IMR-90 (cell line): ENCODE measurements around the gene ERBB4. TPM values are rescaled to one million over a fixed set of nuclear protein-coding genes. Genes with fewer than 3 reads are reported as not detected.

Experiments used
- ATAC-seq: fragments of 200-7000 bp; cut with Tn5 transposase; 2 replicates; pipeline ENCODE4 v1.9.1; 2020; ENCODE audit warnings: low read depth, mild to moderate bottlenecking, moderate library complexity
- BruUV-seq: library from RNA; stranded (reverse); fragments of 400-500 nt; replicated peaks from 2 replicates; lab custom pipeline; 2021; lab: Mats Ljungman, UMichigan
- CTCF ChIA-PET: fragments of 300-600 bp; formaldehyde crosslinking; extraction: SDS; loops from one replicate; lab custom pipeline; 2021; ENCODE audit warnings: antibody characterized with exemption; lab: Yijun Ruan, JAX
- POLR2A ChIA-PET: fragments of 300-600 bp; sonication (Branson Sonifier 250); formaldehyde crosslinking; loops from one replicate; lab custom pipeline; 2022; ENCODE audit warnings: antibody characterized with exemption; ENCODE audit not compliant: unreplicated experiment; lab: Charles Lee
- DNase-seq: peaks from one replicate; pipeline ENCODE4 v3.0.0; 2013
- H2AFZ ChIP-seq: replicated peaks from 2 replicates; pipeline ENCODE3; 2013; ENCODE audit warnings: low read length, mild to moderate bottlenecking; ENCODE audit not compliant: poor library complexity
- H2AK5ac ChIP-seq: 2 replicates; pipeline ENCODE4 v1.6.1; 2013; ENCODE audit warnings: low read depth, low read length, inconsistent platforms
- H2AK9ac ChIP-seq: replicated peaks from 2 replicates; pipeline ENCODE3; 2013; ENCODE audit warnings: mild to moderate bottlenecking, low read depth, low read length, moderate library complexity; ENCODE audit not compliant: poor library complexity
- H2BK120ac ChIP-seq: 2 replicates; pipeline ENCODE4 v1.6.1; 2013; ENCODE audit warnings: low read depth, low read length, inconsistent platforms
- H2BK15ac ChIP-seq: 3 replicates; pipeline ENCODE4 v1.6.1; 2013; ENCODE audit warnings: low read depth, low read length, inconsistent platforms
- H2BK20ac ChIP-seq: 2 replicates; pipeline ENCODE4 v1.6.1; 2013; ENCODE audit warnings: low read depth, mild to moderate bottlenecking, inconsistent platforms, low read length, moderate library complexity
- H2BK5ac ChIP-seq: 2 replicates; pipeline ENCODE4 v1.6.1; 2013; ENCODE audit warnings: mild to moderate bottlenecking, low read depth, low read length, inconsistent platforms; ENCODE audit not compliant: poor library complexity, severe bottlenecking
- H3K14ac ChIP-seq: replicated peaks from 2 replicates; pipeline ENCODE4 v1.6.1; 2013; ENCODE audit warnings: low read depth, low read length, inconsistent platforms
- H3K18ac ChIP-seq: 2 replicates; pipeline ENCODE4 v1.6.1; 2013; ENCODE audit warnings: low read depth, low read length, control low read depth
- H3K23ac ChIP-seq: 2 replicates; pipeline ENCODE4 v1.6.1; 2013; ENCODE audit warnings: low read depth, low read length, inconsistent platforms
- H3K27ac ChIP-seq: 2 replicates; pipeline ENCODE4 v1.5.1; 2013; ENCODE audit warnings: mild to moderate bottlenecking, control low read depth, low read length; ENCODE audit not compliant: insufficient read depth
- H3K27me3 ChIP-seq: 2 replicates; pipeline ENCODE4 v1.6.1; 2013; ENCODE audit warnings: low read length; ENCODE audit not compliant: control insufficient read depth, insufficient read depth
- H3K36me3 ChIP-seq: 2 replicates; pipeline ENCODE4 v1.6.1; 2013; ENCODE audit warnings: low read length, mixed read lengths; ENCODE audit not compliant: control insufficient read depth, insufficient read depth
- H3K4ac ChIP-seq: 2 replicates; pipeline ENCODE4 v1.6.1; 2013; ENCODE audit warnings: low read depth, low read length, inconsistent platforms
- H3K4me1 ChIP-seq: 2 replicates; pipeline ENCODE4 v1.6.1; 2013; ENCODE audit warnings: low read length, mixed read lengths; ENCODE audit not compliant: control insufficient read depth, insufficient read depth
- H3K4me2 ChIP-seq: 2 replicates; pipeline ENCODE4 v1.6.1; 2013; ENCODE audit warnings: low read depth, mild to moderate bottlenecking, control low read depth, low read length, moderate library complexity
- H3K4me3 ChIP-seq: 2 replicates; pipeline ENCODE4 v1.5.1; 2013; ENCODE audit warnings: low read depth, mild to moderate bottlenecking, control low read depth, low read length, moderate library complexity; ENCODE audit not compliant: insufficient read depth
- H3K56ac ChIP-seq: 2 replicates; pipeline ENCODE4 v1.6.1; 2013; ENCODE audit warnings: low read length, inconsistent platforms; ENCODE audit not compliant: insufficient read depth; ENCODE audit errors: extremely low read depth
- H3K79me1 ChIP-seq, 2 experiments: 2 replicates each; pipeline ENCODE4 v1.6.1; 2013; ENCODE audit warnings: low read length in 2 of 2, inconsistent platforms in 1 of 2, low read depth in 1 of 2
- H3K9ac ChIP-seq: 2 replicates; pipeline ENCODE4 v1.6.1; 2013; ENCODE audit warnings: low read depth, low read length, control low read depth
- H3K9me1 ChIP-seq: 2 replicates; pipeline ENCODE4 v1.6.1; 2013; ENCODE audit warnings: low read length, inconsistent platforms; ENCODE audit not compliant: insufficient read depth
- H3K9me3 ChIP-seq: 2 replicates; pipeline ENCODE4 v1.6.1; 2013; ENCODE audit warnings: low read length; ENCODE audit not compliant: control insufficient read depth, insufficient read depth
- H4K20me1 ChIP-seq: 2 replicates; pipeline ENCODE4 v1.6.1; 2013; ENCODE audit warnings: low read length, inconsistent platforms; ENCODE audit not compliant: insufficient read depth
- H4K5ac ChIP-seq: 2 replicates; pipeline ENCODE4 v1.6.1; 2013; ENCODE audit warnings: mild to moderate bottlenecking, low read depth, low read length, control low read depth
- H4K8ac ChIP-seq, 2 experiments: 2 replicates each; pipeline ENCODE4 v1.6.1; 2013; ENCODE audit warnings: low read depth in 2 of 2, low read length in 2 of 2, control low read depth in 1 of 2, inconsistent platforms in 1 of 2
- H4K91ac ChIP-seq: 2 replicates; pipeline ENCODE4 v1.6.1; 2013; ENCODE audit warnings: low read depth, low read length, inconsistent platforms; ENCODE audit not compliant: insufficient read depth
- CHD1 ChIP-seq: IDR thresholded peaks from 2 replicates; pipeline ENCODE4 v1.6.1; 2012; ENCODE audit warnings: low read depth, low read length, improper control_type of control experiment
- FOS ChIP-seq: fragments of 150-350 bp; IDR thresholded peaks from 2 replicates; pipeline ENCODE4 v1.6.1; 2016; ENCODE audit warnings: low read depth, low read length
- MAFK ChIP-seq: IDR thresholded peaks from 2 replicates; pipeline ENCODE4 v1.6.1; 2012; ENCODE audit warnings: low read depth, low read length, improper control_type of control experiment
- MAZ ChIP-seq: IDR thresholded peaks from 2 replicates; pipeline ENCODE4 v1.6.1; 2012; ENCODE audit warnings: low read depth, mild to moderate bottlenecking, low read length, improper control_type of control experiment, moderate library complexity, borderline replicate concordance
- MXI1 ChIP-seq: IDR thresholded peaks from 2 replicates; pipeline ENCODE4 v1.6.1; 2012; ENCODE audit warnings: low read depth, mild to moderate bottlenecking, low read length, moderate library complexity, borderline replicate concordance
- NFE2L2 ChIP-seq: fragments of 150-350 bp; IDR thresholded peaks from 2 replicates; pipeline ENCODE4 v1.6.1; 2016; ENCODE audit warnings: low read depth, mild to moderate bottlenecking, low read length
- POLR2A ChIP-seq: IDR thresholded peaks from 2 replicates; pipeline ENCODE4 v1.6.1; 2012; ENCODE audit warnings: mild to moderate bottlenecking, low read depth, low read length
- RAD21 ChIP-seq: IDR thresholded peaks from 2 replicates; pipeline ENCODE4 v1.6.1; 2012; ENCODE audit warnings: low read length, improper control_type of control experiment
- RFX5 ChIP-seq: IDR thresholded peaks from 2 replicates; pipeline ENCODE4 v1.8.0; 2012; ENCODE audit warnings: low read depth, mild to moderate bottlenecking, low read length, moderate library complexity
- SMC3 ChIP-seq: fragments of 150-350 bp; IDR thresholded peaks from 2 replicates; pipeline ENCODE4 v1.6.1; 2016; ENCODE audit warnings: low read depth, mild to moderate bottlenecking, antibody characterized with exemption, low read length, moderate library complexity
- WGBS, 2 experiments: methylation state at CpG; one replicate each; pipeline versions ENCODE4 v1.1.5 to v1.1.7; 2013; ENCODE audit warnings: missing lambda C conversion rate in 2 of 2; ENCODE audit not compliant: insufficient read length in 1 of 2; ENCODE audit errors: extremely low coverage in 2 of 2; 5-methylcytosine and 5-hydroxymethylcytosine counted together
- dilution Hi-C: fragments of 300-500 bp; cut with HindIII; formaldehyde crosslinking; loops from one replicate; pipeline ENCODE4 v1.14.3; 2018; ENCODE audit warnings: low sequenced_read_pairs; ENCODE audit not compliant: unreplicated experiment
- in situ Hi-C: fragments of 300-500 bp; cut with MboI; formaldehyde crosslinking; loops from 3 replicates; pipeline ENCODE4 v1.14.3; 2019; ENCODE audit warnings: low sequenced_read_pairs, inconsistent platforms, mixed read lengths
- intact Hi-C: fragments of 100-400 bp; cut with micrococcal nuclease; formaldehyde crosslinking; loops from 2 replicates; pipeline ENCODE4 v1.10.0; 2022
- polyA plus RNA-seq, 3 experiments: library from polyadenylated mRNA; depleted of rRNA; stranded (reverse); fragments of >200 nt; gene quantifications; 2 replicates each; pipeline ENCODE4 v1.2.3, GENCODE V29; 2012; ENCODE audit warnings: low replicate concordance in 1 of 3
- total RNA-seq: library from RNA; depleted of rRNA; stranded (reverse); fragments of >200 nt; gene quantifications from 2 replicates; pipeline ENCODE4 v1.2.3, GENCODE V29; 2012
- TF ChIP-seq, protein P1 (sequence below): fragments of 150-350 bp; IDR thresholded peaks from 2 replicates; pipeline ENCODE4 v1.6.1; 2017; ENCODE audit warnings: mild to moderate bottlenecking, antibody characterized with exemption, low read length, low read depth
- TF ChIP-seq, protein P2 (sequence below): fragments of 150-350 bp; IDR thresholded peaks from 2 replicates; pipeline ENCODE4 v1.6.1; 2016; ENCODE audit warnings: low read depth, mild to moderate bottlenecking, low read length, moderate library complexity, borderline replicate concordance
- TF ChIP-seq, protein P3 (sequence below): conservative IDR thresholded peaks from 2 replicates; pipeline ENCODE4 v1.5.1; 2012; ENCODE audit warnings: mild to moderate bottlenecking, low read depth, low read length, improper control_type of control experiment

ERBB4 gene
- total and polyA plus RNA-seq, 2 of the 4 experiments (the other 2 are of a cell fraction) = not detected

DNA sequence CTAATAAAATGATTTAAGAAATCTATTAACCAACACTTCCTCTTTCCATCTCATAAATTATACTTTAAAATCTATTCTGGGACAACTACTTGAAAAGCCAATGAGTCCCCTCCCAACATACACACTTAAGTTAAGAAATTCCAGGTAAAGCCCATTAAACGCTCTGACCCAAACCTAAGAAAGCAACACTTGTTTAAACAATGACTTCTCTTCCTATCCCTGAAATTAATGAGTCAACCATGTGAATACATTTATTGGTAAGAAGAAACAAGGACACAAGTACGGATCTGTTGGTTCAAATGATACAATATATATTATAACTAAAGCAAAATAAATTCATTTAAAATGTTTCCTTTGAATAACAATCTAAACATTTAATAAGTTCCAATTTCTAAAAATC, 279.4 kb downstream of the ERBB4 start:
- no peak overlapping the region for H2AK9ac ChIP-seq
- no peak for ATAC-seq
- TF ChIP-seq, protein P1, sequence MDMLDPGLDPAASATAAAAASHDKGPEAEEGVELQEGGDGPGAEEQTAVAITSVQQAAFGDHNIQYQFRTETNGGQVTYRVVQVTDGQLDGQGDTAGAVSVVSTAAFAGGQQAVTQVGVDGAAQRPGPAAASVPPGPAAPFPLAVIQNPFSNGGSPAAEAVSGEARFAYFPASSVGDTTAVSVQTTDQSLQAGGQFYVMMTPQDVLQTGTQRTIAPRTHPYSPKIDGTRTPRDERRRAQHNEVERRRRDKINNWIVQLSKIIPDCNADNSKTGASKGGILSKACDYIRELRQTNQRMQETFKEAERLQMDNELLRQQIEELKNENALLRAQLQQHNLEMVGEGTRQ = no peak
- TF ChIP-seq MAFK = no peak
- TF ChIP-seq SMC3 = no peak
- TF ChIP-seq MXI1 = no peak
- TF ChIP-seq POLR2A = no peak
- TF ChIP-seq FOS = no peak
- TF ChIP-seq RAD21 = no peak
- no peak for TF ChIP-seq CHD1
- no peak for TF ChIP-seq NFE2L2
- TF ChIP-seq MAZ = no peak
- TF ChIP-seq, protein P2, sequence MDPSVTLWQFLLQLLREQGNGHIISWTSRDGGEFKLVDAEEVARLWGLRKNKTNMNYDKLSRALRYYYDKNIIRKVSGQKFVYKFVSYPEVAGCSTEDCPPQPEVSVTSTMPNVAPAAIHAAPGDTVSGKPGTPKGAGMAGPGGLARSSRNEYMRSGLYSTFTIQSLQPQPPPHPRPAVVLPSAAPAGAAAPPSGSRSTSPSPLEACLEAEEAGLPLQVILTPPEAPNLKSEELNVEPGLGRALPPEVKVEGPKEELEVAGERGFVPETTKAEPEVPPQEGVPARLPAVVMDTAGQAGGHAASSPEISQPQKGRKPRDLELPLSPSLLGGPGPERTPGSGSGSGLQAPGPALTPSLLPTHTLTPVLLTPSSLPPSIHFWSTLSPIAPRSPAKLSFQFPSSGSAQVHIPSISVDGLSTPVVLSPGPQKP = no peak
- TF ChIP-seq, protein P3, sequence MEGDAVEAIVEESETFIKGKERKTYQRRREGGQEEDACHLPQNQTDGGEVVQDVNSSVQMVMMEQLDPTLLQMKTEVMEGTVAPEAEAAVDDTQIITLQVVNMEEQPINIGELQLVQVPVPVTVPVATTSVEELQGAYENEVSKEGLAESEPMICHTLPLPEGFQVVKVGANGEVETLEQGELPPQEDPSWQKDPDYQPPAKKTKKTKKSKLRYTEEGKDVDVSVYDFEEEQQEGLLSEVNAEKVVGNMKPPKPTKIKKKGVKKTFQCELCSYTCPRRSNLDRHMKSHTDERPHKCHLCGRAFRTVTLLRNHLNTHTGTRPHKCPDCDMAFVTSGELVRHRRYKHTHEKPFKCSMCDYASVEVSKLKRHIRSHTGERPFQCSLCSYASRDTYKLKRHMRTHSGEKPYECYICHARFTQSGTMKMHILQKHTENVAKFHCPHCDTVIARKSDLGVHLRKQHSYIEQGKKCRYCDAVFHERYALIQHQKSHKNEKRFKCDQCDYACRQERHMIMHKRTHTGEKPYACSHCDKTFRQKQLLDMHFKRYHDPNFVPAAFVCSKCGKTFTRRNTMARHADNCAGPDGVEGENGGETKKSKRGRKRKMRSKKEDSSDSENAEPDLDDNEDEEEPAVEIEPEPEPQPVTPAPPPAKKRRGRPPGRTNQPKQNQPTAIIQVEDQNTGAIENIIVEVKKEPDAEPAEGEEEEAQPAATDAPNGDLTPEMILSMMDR = no peak
- no peak for TF ChIP-seq RFX5
- dilution Hi-C loops (no loop called here), intact Hi-C loops (no loop called here), in situ Hi-C loops (no loop called here)
- no peak overlapping the region for H4K5ac ChIP-seq
- no peak overlapping the region for H3K56ac ChIP-seq
- no peak overlapping the region for H2BK20ac ChIP-seq
- no peaks in the 10 kb centered on the region for H3K4me1 ChIP-seq
- no peaks in the 10 kb centered on the region for H4K20me1 ChIP-seq
- no peak overlapping the region for H3K14ac ChIP-seq
- no peak overlapping the region for H3K18ac ChIP-seq
- no peak overlapping the region for H3K4me3 ChIP-seq
- H3K79me1 ChIP-seq = no peaks in the 10 kb centered on the region
- WGBS, 2 experiments = no CpG with 5 or more reads among the region's 2 CpGs
- no peak overlapping the region for H2BK120ac ChIP-seq
- no peak overlapping the region for H3K4ac ChIP-seq
- no peaks in the 10 kb centered on the region; the same call in 1 of the 2 replicates for H3K9me3 ChIP-seq
- DNase-seq = no peak
- no peak overlapping the region for H3K9ac ChIP-seq
- BruUV-seq = no TSS peak
- H2BK5ac ChIP-seq = no peak overlapping the region
- no peaks in the 10 kb centered on the region for H3K27me3 ChIP-seq
- CTCF ChIA-PET = no interaction called here
- POLR2A ChIA-PET = no interaction called here
- H3K27ac ChIP-seq = no peak overlapping the region
- no peak overlapping the region for H2AK5ac ChIP-seq
- no peak overlapping the region for H4K91ac ChIP-seq
- H4K8ac ChIP-seq = no peak overlapping the region
- no peaks in the 10 kb centered on the region for H3K36me3 ChIP-seq
- H2AFZ ChIP-seq = no peak overlapping the region
- H3K4me2 ChIP-seq = no peak overlapping the region
- no peak overlapping the region for H3K23ac ChIP-seq
- H2BK15ac ChIP-seq = no peak overlapping the region
- H3K9me1 ChIP-seq = no peaks in the 10 kb centered on the region
